GM21360 (cell line): ENCODE results near the gene CEP85.
"Not testable (repeated sequence)": the region's sequence is repeated elsewhere in the genome, so short reads cannot be mapped to it uniquely, and the experiment has no call there.

Experiments used
- ATAC-seq: cut with Tn5 transposase; IDR thresholded peaks from one replicate; pipeline ENCODE4 v1.9.1; 2021; ENCODE audit warnings: mild to moderate bottlenecking, moderate library complexity; ENCODE audit not compliant: unreplicated experiment

CEP85 gene

DNA sequence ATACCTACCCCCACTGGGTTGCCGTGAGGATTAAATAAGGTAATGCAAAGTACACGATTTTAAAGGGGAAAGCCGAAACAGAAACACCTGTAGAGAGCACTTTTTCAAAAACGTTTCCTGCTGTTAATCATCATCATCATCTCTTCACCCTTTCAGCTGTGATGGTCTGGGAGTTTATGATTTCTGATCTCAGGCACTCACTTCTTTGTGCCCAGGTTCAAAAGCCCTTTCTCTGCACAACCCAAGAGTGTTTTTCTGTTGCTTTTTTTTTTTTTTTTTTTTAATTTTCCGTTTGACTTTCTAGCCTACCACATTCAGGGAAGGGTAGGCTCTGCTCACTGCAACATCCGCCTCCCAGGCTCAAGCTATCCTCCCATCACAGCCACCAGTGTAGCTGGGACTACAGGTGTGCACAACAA, 73.4 kb downstream of the CEP85 start:
- no peak for ATAC-seq

DNA sequence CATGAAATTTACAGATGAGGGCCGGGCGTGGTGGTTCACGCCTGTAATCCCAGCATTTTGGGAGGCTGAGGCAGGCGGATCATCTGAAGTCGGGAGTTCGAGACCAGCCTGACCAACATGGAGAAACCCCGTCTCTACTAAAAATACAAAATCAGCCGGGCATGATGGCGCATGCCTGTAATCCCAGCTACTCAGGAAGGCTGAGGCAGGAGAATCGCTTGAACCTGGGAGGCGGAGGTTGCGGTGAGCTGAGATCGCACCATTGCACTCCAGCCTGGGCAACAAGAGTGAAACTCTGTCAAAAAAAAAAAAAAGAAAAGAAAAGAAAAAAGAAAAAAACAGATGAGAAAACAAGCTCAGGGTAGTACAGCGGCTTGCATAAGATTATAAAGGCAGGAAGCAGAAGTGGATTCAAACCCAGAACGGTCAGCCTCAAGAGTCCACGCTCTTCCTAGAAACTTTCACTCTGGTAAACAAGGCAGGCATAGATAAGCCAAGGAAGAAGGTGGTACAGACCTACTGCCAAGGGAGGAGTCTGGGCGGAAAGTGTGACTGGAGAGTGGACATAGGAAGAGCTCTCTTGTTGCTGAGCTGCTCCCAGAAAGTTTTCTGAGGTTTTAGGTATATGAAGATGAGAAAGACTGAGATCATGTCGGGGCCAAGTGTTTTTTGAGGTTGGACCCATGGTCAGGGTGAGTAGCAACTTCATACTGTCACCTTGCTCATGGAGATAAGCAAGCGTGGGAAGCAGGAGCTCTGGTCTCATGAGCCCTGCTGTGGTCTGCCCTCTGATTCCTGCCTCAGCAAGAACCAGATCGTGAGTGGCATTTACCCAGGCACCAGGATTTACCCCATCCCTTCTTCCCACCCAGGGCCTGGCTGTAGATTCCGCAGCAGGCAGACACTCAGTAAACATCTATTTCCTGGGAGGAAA, 74.2 kb downstream of the CEP85 start:
- not testable (repeated sequence) for ATAC-seq

DNA sequence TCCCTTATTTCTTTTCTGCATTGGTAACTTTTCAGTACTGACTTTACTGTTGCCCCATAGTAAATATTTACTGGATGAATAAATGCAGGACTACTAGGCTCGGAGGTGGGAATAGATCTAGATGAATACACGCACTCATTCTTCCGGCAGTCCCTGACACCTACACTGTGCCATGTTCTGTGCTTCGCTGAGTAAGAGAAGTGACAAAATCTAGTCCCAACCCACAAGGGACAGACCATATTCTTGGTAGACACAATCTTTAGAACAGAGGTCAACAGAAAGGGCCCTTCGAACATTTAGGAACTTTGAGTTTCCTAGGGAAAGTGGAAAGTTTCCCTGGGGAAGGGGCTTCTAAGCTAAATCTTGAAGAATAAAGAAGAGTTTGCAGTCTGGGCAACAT, 80.5 kb downstream of the CEP85 start:
- no peak for ATAC-seq

DNA sequence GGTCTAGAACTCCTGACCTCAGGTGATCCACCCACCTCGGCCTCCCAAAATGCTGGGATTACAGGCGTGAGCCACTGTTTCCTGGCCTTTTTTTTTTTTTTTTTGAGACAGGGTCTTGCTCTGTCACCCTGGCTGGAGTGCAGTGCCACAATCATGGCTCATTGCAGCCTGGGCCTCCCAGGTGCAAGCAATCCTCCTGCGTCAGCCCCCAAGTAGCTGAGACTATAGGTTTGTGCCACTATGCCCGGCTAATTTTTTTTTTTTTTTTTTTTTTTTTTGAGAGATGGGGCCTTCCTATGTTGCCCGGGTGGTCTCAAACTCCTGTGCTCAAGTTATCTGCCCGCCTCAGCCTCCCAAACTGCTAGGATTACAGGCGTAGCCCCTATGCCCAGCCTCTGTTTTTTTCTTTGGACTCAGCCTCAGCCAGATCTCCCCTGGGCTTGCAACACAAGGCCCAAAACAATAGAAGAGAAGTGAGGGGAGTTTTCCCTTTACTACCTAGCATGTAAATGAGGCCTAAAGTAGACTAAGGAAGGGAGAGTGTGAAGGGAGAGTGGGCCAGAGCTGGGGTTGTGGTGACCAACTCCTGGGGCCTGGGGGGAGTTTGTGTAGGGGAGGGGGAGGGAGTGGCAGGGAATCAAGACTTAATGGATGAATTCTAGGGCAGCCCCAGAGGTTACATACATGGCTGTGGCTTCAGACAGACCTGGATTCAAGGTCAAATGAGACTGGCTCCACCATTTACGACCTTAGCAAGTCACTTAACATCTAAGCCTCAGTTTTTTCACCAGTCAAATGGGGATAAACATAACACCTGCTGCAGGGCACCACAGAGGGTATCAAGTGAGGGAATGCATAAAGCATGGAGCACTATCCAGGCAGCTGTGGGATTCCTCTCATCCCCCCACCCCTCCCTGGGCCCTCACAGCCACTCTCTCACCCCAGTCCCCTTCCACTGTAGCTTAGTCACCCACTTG, 82.2 kb downstream of the CEP85 start:
- ATAC-seq: no peak

DNA sequence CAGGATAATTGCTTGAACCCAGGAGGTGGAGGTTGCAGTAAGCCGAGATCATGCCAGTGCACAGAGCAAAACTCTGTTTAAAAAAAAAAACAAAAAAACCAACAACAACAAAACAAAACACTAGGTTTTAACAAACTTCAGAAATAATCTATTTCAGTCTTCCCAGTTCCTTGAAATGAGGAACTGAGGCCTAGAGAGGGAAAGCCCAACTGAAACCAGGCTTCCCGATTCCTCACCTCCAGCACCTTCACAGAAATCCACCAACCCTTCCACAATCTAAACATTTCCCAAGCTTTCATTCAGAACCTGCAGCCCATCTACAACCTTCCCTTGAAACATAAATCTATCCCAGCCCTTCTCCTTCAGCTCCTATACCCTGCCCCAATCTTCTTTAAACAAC, 83.1 kb downstream of the CEP85 start:
- no peak for ATAC-seq

DNA sequence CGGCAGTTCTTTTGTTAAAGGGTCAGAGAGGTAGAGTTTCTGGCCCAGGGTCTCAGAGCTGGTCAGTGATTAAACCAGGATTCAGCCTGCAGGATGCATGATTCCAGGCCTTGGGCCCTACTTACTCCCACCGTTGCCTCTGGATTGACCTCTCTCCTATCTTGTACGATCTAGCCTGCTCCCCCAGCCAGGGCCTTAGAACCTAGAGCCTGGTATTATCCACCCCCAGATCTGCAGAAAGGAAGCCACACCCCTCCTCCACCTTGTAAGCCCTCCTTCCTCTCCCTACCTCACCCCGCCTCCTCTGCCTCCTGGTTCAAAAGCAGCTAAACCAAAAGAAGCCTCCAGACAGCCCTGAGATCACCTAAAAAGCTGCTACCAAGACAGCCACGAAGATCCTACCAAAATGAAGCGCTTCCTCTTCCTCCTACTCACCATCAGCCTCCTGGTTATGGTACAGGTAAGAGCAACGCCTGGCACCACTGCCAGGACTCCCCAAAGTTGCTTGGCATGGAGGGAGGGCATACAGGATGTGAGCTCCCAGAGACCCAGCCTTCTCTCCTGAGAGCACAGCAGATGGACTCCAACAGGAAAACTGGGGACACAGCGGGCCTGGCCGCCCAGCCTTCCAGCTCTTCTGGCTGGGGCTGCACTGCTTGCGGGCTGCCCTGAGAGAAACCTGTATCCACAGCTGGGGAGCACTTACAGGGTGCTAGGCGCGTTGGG, 83.8 kb downstream of the CEP85 start, which contains the start of gene CD52:
CD52 (plus strand) TSS at position 347 of the 726 bp plus-strand sequence; CDS start at position 407, 60 bp downstream.
- no peak for ATAC-seq

DNA sequence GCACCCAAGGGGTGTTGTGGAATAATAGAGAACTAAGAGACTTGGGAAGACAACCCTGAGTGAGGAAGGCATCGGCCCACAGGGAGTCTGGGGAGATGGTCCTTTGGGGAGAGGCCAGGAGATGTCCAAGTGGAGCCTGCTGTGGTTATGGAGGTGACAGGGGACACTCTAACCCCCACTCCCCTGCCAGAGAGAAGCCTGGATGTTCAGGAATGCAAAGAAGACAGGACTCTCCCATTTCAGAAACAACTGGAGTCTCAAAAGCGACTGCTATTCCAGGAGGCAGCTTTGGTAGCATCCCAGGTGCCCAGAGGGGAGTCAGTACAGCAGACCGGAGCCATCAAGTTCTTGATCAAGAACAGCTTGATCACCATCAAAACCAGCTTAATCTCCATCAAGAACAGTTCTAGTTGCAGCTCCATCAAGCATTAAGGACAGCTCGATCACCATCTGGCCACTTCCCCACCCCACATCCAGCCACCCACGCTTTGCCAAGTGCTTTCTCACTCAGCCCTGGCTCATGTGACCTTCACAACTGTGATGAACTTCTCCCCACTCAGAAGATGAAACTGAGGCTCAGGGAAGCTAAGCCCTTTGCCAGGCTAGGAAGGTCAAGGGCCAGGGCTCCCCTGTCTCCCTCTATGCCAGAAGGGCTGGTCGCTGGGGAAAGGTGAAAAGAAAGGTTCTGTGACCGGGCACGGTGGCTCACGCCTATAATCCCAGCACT, 84.5 kb downstream of the CEP85 start:
- no peak for ATAC-seq

DNA sequence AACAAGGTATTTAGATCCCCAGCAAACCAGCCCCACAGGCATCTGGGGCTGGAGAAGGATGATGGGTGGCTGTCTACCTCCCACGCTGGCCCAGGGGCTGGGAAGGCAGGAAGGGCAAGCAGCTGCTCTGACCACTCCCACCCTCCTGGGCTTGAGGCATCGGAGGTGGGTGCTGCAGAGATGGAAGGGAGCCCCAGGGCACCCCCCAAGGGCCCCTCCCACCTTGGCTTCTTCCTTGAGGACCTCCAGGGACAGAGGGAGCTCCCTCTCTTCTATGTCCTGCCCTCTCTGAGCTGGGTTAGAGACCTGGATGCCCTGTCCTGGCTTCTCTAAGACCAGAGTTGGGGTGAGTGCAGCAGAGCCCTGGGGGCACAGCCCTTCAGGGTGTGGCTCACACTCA, 86.9 kb downstream of the CEP85 start:
- ATAC-seq: no peak

DNA sequence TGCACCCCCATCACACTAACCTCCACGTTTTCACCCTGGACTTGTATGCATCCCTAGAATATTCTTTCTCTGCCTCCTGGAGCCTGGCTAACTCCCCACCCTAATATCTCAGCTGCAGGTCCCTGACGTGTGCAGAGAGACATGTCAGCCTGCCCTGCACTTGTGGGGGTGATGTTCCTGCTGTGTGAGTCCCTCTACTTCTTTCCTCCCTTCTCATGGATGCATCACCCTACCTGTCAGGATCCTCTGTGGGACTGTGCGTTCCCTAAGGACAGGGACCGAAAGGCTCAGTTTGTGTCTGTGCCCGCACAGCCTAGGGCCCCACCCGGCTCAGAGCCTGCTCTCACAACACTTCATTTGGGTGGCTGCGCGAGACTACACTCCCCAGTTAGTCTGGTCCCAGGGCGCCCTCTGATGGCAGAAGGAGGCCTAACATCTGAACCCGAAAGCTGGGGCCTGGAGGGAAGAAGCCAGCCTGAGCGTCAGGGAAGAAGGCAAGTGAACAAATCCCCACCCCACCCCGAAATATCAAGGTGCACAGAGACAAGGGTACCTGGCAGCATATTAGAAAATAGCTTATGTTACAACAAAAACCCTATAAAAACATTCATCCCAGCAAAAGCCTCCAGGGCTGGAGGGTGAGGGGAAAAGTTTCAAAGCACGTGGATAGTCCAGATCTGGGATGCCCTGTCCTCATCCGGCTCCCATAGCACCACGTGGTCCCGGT, 87.5 kb downstream of the CEP85 start:
- no peak for ATAC-seq

DNA sequence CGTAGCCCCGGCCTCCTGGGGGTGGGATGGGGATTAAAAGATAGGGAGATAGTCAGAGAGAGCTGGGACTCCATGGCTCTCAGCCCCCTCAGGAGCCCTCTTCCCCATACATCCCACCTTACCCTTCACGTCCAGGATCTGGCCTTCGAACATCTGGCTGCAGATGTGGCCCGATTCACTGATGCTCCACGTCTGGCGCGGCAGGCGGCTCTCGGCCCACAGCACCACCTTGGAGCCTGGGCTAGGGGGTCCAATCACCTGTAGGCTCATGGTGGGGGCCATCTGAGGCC, 88.0 kb downstream of the CEP85 start:
- ATAC-seq: no peak

DNA sequence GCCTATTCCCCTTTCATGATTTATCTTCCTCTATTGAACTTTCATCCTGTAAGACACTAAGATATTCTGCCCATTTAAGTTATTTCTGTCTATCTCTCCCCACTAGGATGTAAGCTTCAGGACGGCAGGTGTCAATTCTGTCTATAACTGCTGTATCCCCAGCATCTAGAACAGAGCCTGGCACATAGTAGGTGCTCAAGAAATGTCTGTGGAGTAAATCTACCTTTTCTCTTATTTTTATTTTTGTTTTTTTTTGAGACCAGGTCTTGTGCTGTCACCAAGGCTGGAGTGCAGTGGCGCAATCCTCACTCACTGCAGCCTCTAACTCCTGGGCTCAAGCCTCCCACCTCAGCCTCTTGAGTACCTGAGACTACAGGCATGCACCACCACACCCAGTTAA, 89.4 kb downstream of the CEP85 start:
- ATAC-seq: no peak

DNA sequence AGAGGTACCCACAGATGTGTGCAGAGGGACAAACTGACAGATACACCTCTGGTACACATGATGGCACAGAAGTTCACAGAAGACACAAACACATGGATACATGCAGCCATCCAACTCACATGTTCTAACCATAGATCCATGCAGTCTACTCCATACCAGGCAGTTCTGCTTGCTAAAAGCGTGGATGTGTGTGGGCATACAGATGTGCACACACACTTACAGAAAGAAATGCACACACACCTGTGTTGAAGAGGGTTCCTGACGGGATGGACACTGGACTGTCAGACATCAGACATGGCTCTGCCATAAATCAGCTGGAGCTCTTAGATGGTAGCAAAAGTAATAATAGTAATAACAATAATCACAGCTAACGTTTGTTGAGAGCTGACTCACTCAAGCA, 90.5 kb downstream of the CEP85 start:
- no peak for ATAC-seq

DNA sequence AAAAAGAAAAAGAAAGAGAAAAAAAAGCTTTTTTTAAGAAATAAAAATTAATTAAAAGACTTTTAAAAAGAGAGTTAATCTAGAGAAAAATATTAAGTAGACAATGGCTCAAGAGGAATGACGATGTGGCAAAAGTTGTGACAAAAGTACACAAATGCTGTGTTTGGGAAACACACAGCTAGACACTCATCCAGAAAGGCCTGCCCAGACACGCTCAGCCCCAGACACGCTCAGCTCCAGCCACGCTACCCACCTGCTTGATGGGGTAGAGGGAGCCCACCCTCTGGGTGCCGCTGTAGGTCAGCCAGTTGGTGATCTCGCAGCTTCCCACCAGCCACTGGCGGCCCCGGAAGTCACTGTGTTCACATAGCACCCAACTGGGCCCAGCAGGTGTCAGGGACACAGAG, 94.0 kb downstream of the CEP85 start:
- ATAC-seq: no peak
